OCI-LY1 (cell line): ENCODE data around the gene EXOC7.

Source experiments
- H2AFZ ChIP-seq: fragments of 200-600 bp; sonication (generic), shearing (Covaris generic); 2 replicates; pipeline ENCODE4 v1.6.0; 2014; ENCODE audit warnings: antibody characterized with exemption, mild to moderate bottlenecking, low read length
- H3F3A ChIP-seq: fragments of 200-600 bp; sonication (generic), shearing (Covaris generic); 2 replicates; pipeline ENCODE4 v1.6.0; 2014; ENCODE audit warnings: mild to moderate bottlenecking, antibody characterized with exemption, low read length, moderate library complexity; ENCODE audit not compliant: insufficient read depth
- H3K27ac ChIP-seq: fragments of 200-600 bp; sonication (generic); 2 replicates; pipeline ENCODE4 v1.5.1; 2014; ENCODE audit warnings: low read length, mixed run types, mild to moderate bottlenecking, low read depth; ENCODE audit not compliant: poor library complexity, severe bottlenecking
- H3K27me3 ChIP-seq: fragments of 200-600 bp; sonication (generic); 2 replicates; pipeline ENCODE4 v1.6.0; 2014; ENCODE audit warnings: antibody characterized with exemption, mild to moderate bottlenecking, low read length, moderate library complexity; ENCODE audit not compliant: insufficient read depth
- H3K36me3 ChIP-seq: fragments of 200-600 bp; sonication (generic); 2 replicates; pipeline ENCODE4 v1.6.1; 2014; ENCODE audit warnings: mild to moderate bottlenecking, antibody characterized with exemption, low read length, moderate library complexity, mixed read lengths; ENCODE audit not compliant: insufficient read depth
- H3K4me1 ChIP-seq: fragments of 200-600 bp; sonication (generic); 2 replicates; pipeline ENCODE4 v1.5.1; 2014; ENCODE audit warnings: mild to moderate bottlenecking, low read length, moderate library complexity; ENCODE audit not compliant: insufficient read depth, severe bottlenecking
- H3K4me2 ChIP-seq: fragments of 200-600 bp; sonication (generic), shearing (Covaris generic); 2 replicates; pipeline ENCODE4 v1.6.1; 2014; ENCODE audit warnings: low read length
- H3K4me3 ChIP-seq: fragments of 200-600 bp; sonication (generic); 2 replicates; pipeline ENCODE4 v1.5.1; 2014; ENCODE audit warnings: low read length, low read depth, mild to moderate bottlenecking, mixed read lengths; ENCODE audit not compliant: poor library complexity, severe bottlenecking
- H3K79me2 ChIP-seq: fragments of 200-600 bp; shearing (Covaris generic); 2 replicates; pipeline ENCODE4 v1.6.1; 2016; ENCODE audit warnings: mixed run types, low read length, mixed read lengths; ENCODE audit not compliant: insufficient read depth
- H3K9ac ChIP-seq: fragments of 200-600 bp; sonication (generic), shearing (Covaris generic); 2 replicates; pipeline ENCODE4 v1.6.1; 2014; ENCODE audit warnings: mild to moderate bottlenecking, low read length, mixed read lengths
- H3K9me2 ChIP-seq: fragments of 200-600 bp; sonication (generic), shearing (Covaris generic); 2 replicates; pipeline ENCODE4 v1.6.1; 2014; ENCODE audit warnings: low read depth, mild to moderate bottlenecking, low read length, mixed read lengths
- H3K9me3 ChIP-seq: fragments of 200-600 bp; shearing (Covaris generic); 2 replicates; pipeline ENCODE4 v1.6.1; 2014; ENCODE audit warnings: low read length, mixed read lengths
- H4K20me1 ChIP-seq: fragments of 200-600 bp; sonication (generic), shearing (Covaris generic); 2 replicates; pipeline ENCODE4 v1.6.0; 2016; ENCODE audit warnings: mild to moderate bottlenecking, low read length; ENCODE audit not compliant: insufficient read depth
- CTCF ChIP-seq: fragments of 200-600 bp; sonication (generic), shearing (Covaris generic); IDR thresholded peaks from 2 replicates; pipeline ENCODE4 v1.5.1; 2017; ENCODE audit warnings: mild to moderate bottlenecking, antibody characterized with exemption, low read length, moderate library complexity, mixed read lengths
- EZH2 ChIP-seq: fragments of 200-600 bp; sonication (generic), shearing (Covaris generic); IDR thresholded peaks from 2 replicates; pipeline ENCODE4 v1.8.0; 2017; ENCODE audit warnings: borderline replicate concordance, mixed run types, mild to moderate bottlenecking, antibody characterized with exemption, low read length, moderate library complexity, mixed read lengths

EXOC7 gene

GRCh38 chr17:76151896-76152454 lies 48.4 kb upstream of the EXOC7 start:
- Histone ChIP-seq H4K20me1 (no peaks in the 10 kb centered on the region), H3K36me3 (no peaks in the 10 kb centered on the region), H3K27me3 (peaks cover 4% of the 10 kb centered on the region; the same call in 1 of the 2 replicates), H3K4me2 (no peak overlapping the region), H3K27ac (no peak overlapping the region), H2AFZ (no peak overlapping the region), H3K9ac (no peak overlapping the region), H3K9me3 (no peaks in the 10 kb centered on the region), H3K4me1 (no peaks in the 10 kb centered on the region), H3K9me2 (no peaks in the 10 kb centered on the region), H3K4me3 (no peak overlapping the region), H3K79me2 (no peaks in the 10 kb centered on the region), H3F3A (no peaks in the 10 kb centered on the region)
- TF ChIP-seq CTCF (no peak), EZH2 (no peak)

GRCh38 chr17:76150712-76151622 lies 47.4 kb upstream of the EXOC7 start:
- Histone ChIP-seq H3K9ac (no peak overlapping the region), H3K9me3 (no peaks in the 10 kb centered on the region), H3K36me3 (no peaks in the 10 kb centered on the region), H3K27ac (no peak overlapping the region), H3F3A (no peaks in the 10 kb centered on the region), H3K4me3 (no peak overlapping the region), H3K4me1 (peaks cover 4% of the 10 kb centered on the region), H3K4me2 (no peak overlapping the region), H3K9me2 (no peaks in the 10 kb centered on the region), H3K79me2 (no peaks in the 10 kb centered on the region), H4K20me1 (no peaks in the 10 kb centered on the region), H3K27me3 (peaks cover 4% of the 10 kb centered on the region; the same call in 1 of the 2 replicates), H2AFZ (no peak overlapping the region)
- no peak for TF ChIP-seq EZH2
- TF ChIP-seq CTCF, result no peak

GRCh38 chr17:76149214-76149613 lies 45.6 kb upstream of the EXOC7 start:
- Histone ChIP-seq H3K27me3 (peaks cover 7% of the 10 kb centered on the region; the same call in 1 of the 2 replicates), H3K36me3 (no peaks in the 10 kb centered on the region), H3K9me2 (no peaks in the 10 kb centered on the region), H3F3A (no peaks in the 10 kb centered on the region), H3K4me2 (no peak overlapping the region), H3K9me3 (no peaks in the 10 kb centered on the region), H2AFZ (no peak overlapping the region), H4K20me1 (no peaks in the 10 kb centered on the region), H3K4me3 (no peak overlapping the region), H3K79me2 (no peaks in the 10 kb centered on the region), H3K9ac (no peak overlapping the region), H3K27ac (no peak overlapping the region), H3K4me1 (peaks cover 15% of the 10 kb centered on the region)
- no peak for TF ChIP-seq EZH2
- no peak for TF ChIP-seq CTCF
